Stimulated activated naive CD8-positive, alpha-beta T cell treated with anti-CD3 and anti-CD28 coated beads, Interleukin-15, amount 100 ng/mL, for 72 hours (primary cell): ENCODE results near the gene ANKS1B.
"Not testable (repeated sequence)": the region's sequence is repeated elsewhere in the genome, so short reads cannot be mapped to it uniquely, and the experiment has no call there.

Experiments
- ATAC-seq: fragments of 150-1000 bp; cut with Tn5 transposase; 2 replicates; pipeline ENCODE4 v1.10.0; 2021; ENCODE audit warnings: mild to moderate bottlenecking, moderate library complexity
- DNase-seq, 2 donors: peaks; one replicate each; pipeline ENCODE4 v3.0.0; 2021 to 2022
- H3K27ac Mint-ChIP-seq, 2 donors: one replicate each; pipeline ENCODE4 v1.8.0; 2022; ENCODE audit warnings: mild to moderate bottlenecking in 2 of 2, mixed read lengths in 2 of 2, moderate library complexity in 2 of 2
- H3K27me3 Mint-ChIP-seq: one replicate; pipeline ENCODE4 v1.8.0; 2022; ENCODE audit warnings: mixed read lengths
- H3K4me1 Mint-ChIP-seq: one replicate; pipeline ENCODE4 v1.8.0; 2022; ENCODE audit warnings: mild to moderate bottlenecking, mixed read lengths
- H3K4me3 Mint-ChIP-seq, 2 donors: one replicate each; pipeline ENCODE4 v1.8.0; 2022; ENCODE audit warnings: mild to moderate bottlenecking in 2 of 2, mixed read lengths in 2 of 2, moderate library complexity in 1 of 2
- H3K9me3 Mint-ChIP-seq, 2 donors: one replicate each; pipeline ENCODE4 v1.8.0; 2022; ENCODE audit warnings: mixed read lengths in 2 of 2

ANKS1B gene

GRCh38 chr12:99847936-99848335, 136.8 kb downstream of the ANKS1B start:
- H3K27ac Mint-ChIP-seq: no peak overlapping the region
- ATAC-seq (no peak), DNase-seq (no peak)
- no peaks in the 10 kb centered on the region for H3K27me3 Mint-ChIP-seq
- H3K4me1 Mint-ChIP-seq: no peaks in the 10 kb centered on the region
- no peak overlapping the region for H3K4me3 Mint-ChIP-seq
- H3K9me3 Mint-ChIP-seq: peaks cover 0 to 9% of the 10 kb centered on the region in 2 donors

GRCh38 chr12:99834710-99835109, 150.0 kb downstream of the ANKS1B start:
- Mint-ChIP-seq H3K4me1 (no peaks in the 10 kb centered on the region), H3K4me3 (no peak overlapping the region), H3K9me3 (no peaks in the 10 kb centered on the region), H3K27me3 (no peaks in the 10 kb centered on the region), H3K27ac (no peak overlapping the region)
- ATAC-seq (no peak), DNase-seq (no peak)

- H3K4me3 Mint-ChIP-seq: no peak overlapping the region
- H3K27ac Mint-ChIP-seq: no peak overlapping the region
- H3K4me1 Mint-ChIP-seq: no peaks in the 10 kb centered on the region
- DNase-seq (no peak), ATAC-seq (no peak)
- no peaks in the 10 kb centered on the region for H3K9me3 Mint-ChIP-seq
- H3K27me3 Mint-ChIP-seq: no peaks in the 10 kb centered on the region
Measured at GRCh38 chr12:99833397-99833796, 151.3 kb downstream of the ANKS1B start.

- no peak overlapping the region for H3K27ac Mint-ChIP-seq
- DNase-seq: no peak
Measured at GRCh38 chr12:99824900-99825542, 159.7 kb downstream of the ANKS1B start.

GRCh38 chr12:99822273-99822672, 162.5 kb downstream of the ANKS1B start:
- Mint-ChIP-seq H3K4me3 (no peak overlapping the region), H3K4me1 (no peaks in the 10 kb centered on the region), H3K27ac (no peak overlapping the region), H3K27me3 (no peaks in the 10 kb centered on the region), H3K9me3 (no peaks in the 10 kb centered on the region)
- DNase-seq (no peak), ATAC-seq (no peak)

More at GRCh38 chr12:99824900-99825542, 159.7 kb downstream of the ANKS1B start:
- Mint-ChIP-seq H3K27me3 (no peaks in the 10 kb centered on the region), H3K4me3 (no peak overlapping the region), H3K4me1 (no peaks in the 10 kb centered on the region), H3K9me3 (peaks cover 0 to 7% of the 10 kb centered on the region in 2 donors)
- ATAC-seq: no peak

GRCh38 chr12:99810718-99811593, 173.8 kb downstream of the ANKS1B start:
- ATAC-seq: no peak
- no peak for DNase-seq
- H3K27me3 Mint-ChIP-seq: no peaks in the 10 kb centered on the region
- H3K9me3 Mint-ChIP-seq: no peaks in the 10 kb centered on the region
- no peak overlapping the region for H3K4me3 Mint-ChIP-seq
- H3K4me1 Mint-ChIP-seq: no peaks in the 10 kb centered on the region
- H3K27ac Mint-ChIP-seq: no peak overlapping the region

GRCh38 chr12:99809909-99810308, 174.8 kb downstream of the ANKS1B start:
- DNase-seq (no peak), ATAC-seq (no peak)
- Mint-ChIP-seq H3K27ac (no peak overlapping the region), H3K9me3 (no peaks in the 10 kb centered on the region), H3K4me3 (no peak overlapping the region), H3K4me1 (no peaks in the 10 kb centered on the region), H3K27me3 (no peaks in the 10 kb centered on the region)

- no peaks in the 10 kb centered on the region for H3K9me3 Mint-ChIP-seq
- no peak overlapping the region for H3K27ac Mint-ChIP-seq
- no peaks in the 10 kb centered on the region for H3K27me3 Mint-ChIP-seq
Measured at GRCh38 chr12:99806304-99806703, 178.4 kb downstream of the ANKS1B start.

GRCh38 chr12:99804715-99805114, 180.0 kb downstream of the ANKS1B start:
- no peak for ATAC-seq
- H3K27me3 Mint-ChIP-seq: no peaks in the 10 kb centered on the region
- H3K4me1 Mint-ChIP-seq: no peaks in the 10 kb centered on the region
- H3K27ac Mint-ChIP-seq: no peak overlapping the region
- no peak for DNase-seq
- no peaks in the 10 kb centered on the region for H3K9me3 Mint-ChIP-seq
- no peak overlapping the region for H3K4me3 Mint-ChIP-seq

More at GRCh38 chr12:99806304-99806703, 178.4 kb downstream of the ANKS1B start:
- Mint-ChIP-seq H3K4me3 (no peak overlapping the region), H3K4me1 (no peaks in the 10 kb centered on the region)
- DNase-seq: no peak
- ATAC-seq: no peak

- ATAC-seq (no peak), DNase-seq (no peak)
- Mint-ChIP-seq H3K4me3 (no peak overlapping the region), H3K27me3 (no peaks in the 10 kb centered on the region), H3K27ac (no peak overlapping the region), H3K9me3 (peaks cover 0 to 9% of the 10 kb centered on the region in 2 donors), H3K4me1 (no peaks in the 10 kb centered on the region)
Measured at GRCh38 chr12:99800605-99801004, 184.1 kb downstream of the ANKS1B start.

GRCh38 chr12:99797931-99798330, 186.8 kb downstream of the ANKS1B start:
- H3K4me1 Mint-ChIP-seq, H3K9me3 Mint-ChIP-seq, H3K27ac Mint-ChIP-seq, ATAC-seq, H3K4me3 Mint-ChIP-seq, DNase-seq, H3K27me3 Mint-ChIP-seq: not testable (repeated sequence)

GRCh38 chr12:99783421-99783820, 201.3 kb downstream of the ANKS1B start:
- Mint-ChIP-seq H3K27ac (no peak overlapping the region), H3K4me3 (no peak overlapping the region), H3K4me1 (no peaks in the 10 kb centered on the region), H3K9me3 (peaks cover 6 to 8% of the 10 kb centered on the region in 2 donors), H3K27me3 (no peaks in the 10 kb centered on the region)
- DNase-seq (no peak), ATAC-seq (no peak)

GRCh38 chr12:99772274-99772673, 212.5 kb downstream of the ANKS1B start:
- no peaks in the 10 kb centered on the region for H3K27me3 Mint-ChIP-seq
- no peak overlapping the region for H3K27ac Mint-ChIP-seq
- no peak overlapping the region for H3K4me3 Mint-ChIP-seq
- H3K9me3 Mint-ChIP-seq: peaks cover 0 to 4% of the 10 kb centered on the region in 2 donors
- no peaks in the 10 kb centered on the region for H3K4me1 Mint-ChIP-seq
- DNase-seq (no peak), ATAC-seq (no peak)

GRCh38 chr12:99771659-99772058, 213.1 kb downstream of the ANKS1B start:
- peaks cover 0 to 4% of the 10 kb centered on the region in 2 donors for H3K9me3 Mint-ChIP-seq
- H3K27ac Mint-ChIP-seq: no peak overlapping the region
- no peaks in the 10 kb centered on the region for H3K27me3 Mint-ChIP-seq
- H3K4me1 Mint-ChIP-seq: no peaks in the 10 kb centered on the region
- H3K4me3 Mint-ChIP-seq: no peak overlapping the region
- ATAC-seq (no peak), DNase-seq (no peak)

- DNase-seq: no peak
- Mint-ChIP-seq H3K9me3 (no peaks in the 10 kb centered on the region), H3K4me3 (no peak overlapping the region), H3K27ac (no peak overlapping the region), H3K4me1 (no peaks in the 10 kb centered on the region), H3K27me3 (no peaks in the 10 kb centered on the region)
- no peak for ATAC-seq
Measured at GRCh38 chr12:99769396-99769980, 215.2 kb downstream of the ANKS1B start.

GRCh38 chr12:99768758-99769157, 216.0 kb downstream of the ANKS1B start:
- Mint-ChIP-seq H3K27me3 (no peaks in the 10 kb centered on the region), H3K4me3 (no peak overlapping the region), H3K4me1 (no peaks in the 10 kb centered on the region), H3K9me3 (no peaks in the 10 kb centered on the region), H3K27ac (no peak overlapping the region)
- ATAC-seq (no peak), DNase-seq (no peak)
